HepG2 (cell line): ENCODE measurements around the gene FGD4. TPM values are rescaled to one million over a fixed set of nuclear protein-coding genes. Genes with fewer than 3 reads are reported as not detected.

Source experiments
- HMGA1 ChIP-seq: sonication (generic); formaldehyde crosslinking; conservative IDR thresholded peaks from 2 replicates; pipeline ENCODE4 v1.4.0; 2020; ENCODE audit warnings: missing genetic modification reagents
- KLF15 ChIP-seq: sonication (generic); formaldehyde crosslinking; IDR thresholded peaks from 2 replicates; pipeline ENCODE4 v1.8.1; 2023; ENCODE audit warnings: borderline replicate concordance, mild to moderate bottlenecking, inconsistent platforms, missing genetic modification reagents, mixed read lengths
- MEF2D ChIP-seq: sonication (generic); formaldehyde crosslinking; IDR thresholded peaks from 2 replicates; pipeline ENCODE4 v1.5.1; 2020; ENCODE audit warnings: mild to moderate bottlenecking, missing genetic modification reagents
- MIER2 ChIP-seq: IDR thresholded peaks from 2 replicates; pipeline ENCODE4 v1.6.1; 2016; ENCODE audit warnings: missing biosample characterization, missing genetic modification reagents
- MIER3 ChIP-seq: IDR thresholded peaks from 2 replicates; pipeline ENCODE4 v1.6.1; 2016; ENCODE audit warnings: missing compliant biosample characterization, borderline replicate concordance
- NFIC ChIP-seq: IDR thresholded peaks from 2 replicates; pipeline ENCODE4 v1.6.1; 2012; ENCODE audit warnings: mild to moderate bottlenecking, low read length, inconsistent platforms
- NKX3-1 ChIP-seq: sonication (generic); formaldehyde crosslinking; IDR thresholded peaks from 2 replicates; pipeline ENCODE4 v1.5.0; 2020; ENCODE audit warnings: missing genetic modification reagents
- TEAD3 ChIP-seq: optimal IDR thresholded peaks from 2 replicates; pipeline ENCODE3; 2016; ENCODE audit warnings: borderline replicate concordance
- ZNF331 ChIP-seq: sonication (generic); formaldehyde crosslinking; IDR thresholded peaks from 2 replicates; pipeline ENCODE4 v1.4.0; 2020; ENCODE audit warnings: missing genetic modification reagents
- ZNF768 ChIP-seq: sonication (generic); formaldehyde crosslinking; IDR thresholded peaks from 2 replicates; pipeline ENCODE4 v1.4.0; 2020; ENCODE audit warnings: missing genetic modification reagents
- ZNF883 ChIP-seq: sonication (generic); formaldehyde crosslinking; IDR thresholded peaks from 2 replicates; pipeline ENCODE4 v1.5.1; 2020; ENCODE audit warnings: mild to moderate bottlenecking, missing genetic modification reagents; ENCODE audit errors: not compliant biosample characterization
- ZSCAN21 ChIP-seq: sonication (generic); formaldehyde crosslinking; IDR thresholded peaks from 2 replicates; pipeline ENCODE4 v1.8.0; 2022; ENCODE audit warnings: mild to moderate bottlenecking, missing genetic modification reagents, moderate library complexity, borderline replicate concordance
- polyA plus RNA-seq, 8 experiments: library from polyadenylated mRNA; depleted of rRNA in 3 of 8; stranded (reverse) in 7 of 8; unstranded in 1 of 8; fragments of >200 nt; fragmentation: Illumina TruSeq in 4 of 8; extraction: Trizol in 4 of 8; gene quantifications; 2 replicates each; pipeline versions ENCODE4 v1.2.1 to v1.2.3, GENCODE V29; 2011 to 2016; ENCODE audit warnings: low read depth in 4 of 8, missing spikeins in 1 of 8, mixed read lengths in 1 of 8; ENCODE audit not compliant: insufficient read depth in 1 of 8
- total RNA-seq, 5 experiments: library from RNA; depleted of rRNA; stranded (reverse); fragments of >200 nt; fragmentation: Illumina TruSeq; extraction: Trizol; gene quantifications; 2 replicates each; pipeline ENCODE4 v1.2.3, GENCODE V29; 2016; ENCODE audit warnings: low read depth in 1 of 5
- TF ChIP-seq, protein P1 (sequence below): sonication (generic); IDR thresholded peaks from 2 replicates; pipeline ENCODE4 v1.6.1; 2016; ENCODE audit warnings: low read depth, borderline replicate concordance
- TF ChIP-seq, protein P2 (sequence below): sonication (generic); formaldehyde crosslinking; IDR thresholded peaks from 2 replicates; pipeline ENCODE4 v1.5.0; 2020; ENCODE audit warnings: mild to moderate bottlenecking, missing genetic modification reagents, borderline replicate concordance
- TF ChIP-seq, protein P3 (sequence below): sonication (generic); formaldehyde crosslinking; IDR thresholded peaks from 2 replicates; pipeline ENCODE4 v1.8.0; 2022; ENCODE audit warnings: mild to moderate bottlenecking, missing genetic modification reagents; ENCODE audit not compliant: insufficient replicate concordance
- TF ChIP-seq, protein P4 (sequence below): IDR thresholded peaks from 2 replicates; pipeline ENCODE4 v1.6.1; 2016; ENCODE audit warnings: missing biosample characterization, missing genetic modification reagents, low read depth
- TF ChIP-seq, protein P5 (sequence below): IDR thresholded peaks from 2 replicates; pipeline ENCODE4 v1.6.1; 2012; ENCODE audit warnings: inconsistent platforms
- TF ChIP-seq, protein P6 (sequence below): sonication (generic); formaldehyde crosslinking; IDR thresholded peaks from 2 replicates; pipeline ENCODE4 v1.5.1; 2020; ENCODE audit warnings: mild to moderate bottlenecking, missing genetic modification reagents, moderate library complexity

The FGD4 gene
- total and polyA plus RNA-seq, 2 of the 13 experiments (the other 11 are each of a cell fraction or from before 2014, with no cell fraction given) = 4.6 to 6.6 TPM

DNA sequence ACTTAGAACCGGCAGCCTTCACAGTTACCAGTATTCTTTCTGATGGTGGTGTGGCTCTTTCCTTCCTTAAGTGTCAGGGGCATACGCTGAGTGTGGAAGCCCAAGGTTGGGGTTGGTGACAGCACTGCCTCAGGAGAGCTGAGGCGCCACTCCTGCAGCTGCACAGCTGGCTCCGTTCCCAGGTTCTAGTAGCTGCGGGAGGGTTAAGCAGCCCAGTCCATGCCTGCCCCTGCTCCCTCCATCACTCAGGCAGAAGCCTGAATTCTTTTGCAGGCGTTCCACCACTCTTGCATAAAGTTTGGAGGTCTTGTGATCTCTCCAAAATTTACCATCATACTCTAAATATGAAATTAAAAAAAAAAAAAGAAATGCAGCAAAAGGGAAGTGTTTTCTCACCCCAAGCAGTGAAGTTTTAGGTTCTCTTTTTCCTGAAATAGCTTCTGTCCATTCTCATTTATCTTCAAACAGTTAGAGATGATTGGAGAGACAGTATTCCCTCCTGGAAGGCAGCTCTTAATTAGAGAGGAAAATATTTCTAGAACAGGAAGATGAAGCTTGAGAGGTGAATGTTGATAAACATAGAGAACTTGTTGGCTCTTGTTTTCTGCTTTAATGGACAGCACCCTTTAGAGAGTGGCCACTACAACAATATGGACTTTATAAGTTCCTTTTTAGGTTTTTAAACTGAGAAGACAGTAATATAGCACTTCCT lies 136.1 kb downstream of the FGD4 start (continued):
- TF ChIP-seq, protein P1, sequence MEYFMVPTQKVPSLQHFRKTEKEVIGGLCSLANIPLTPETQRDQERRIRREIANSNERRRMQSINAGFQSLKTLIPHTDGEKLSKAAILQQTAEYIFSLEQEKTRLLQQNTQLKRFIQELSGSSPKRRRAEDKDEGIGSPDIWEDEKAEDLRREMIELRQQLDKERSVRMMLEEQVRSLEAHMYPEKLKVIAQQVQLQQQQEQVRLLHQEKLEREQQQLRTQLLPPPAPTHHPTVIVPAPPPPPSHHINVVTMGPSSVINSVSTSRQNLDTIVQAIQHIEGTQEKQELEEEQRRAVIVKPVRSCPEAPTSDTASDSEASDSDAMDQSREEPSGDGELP = peak; percentile 81; the same call in 1 of the 2 replicates
- TF ChIP-seq, protein P2, sequence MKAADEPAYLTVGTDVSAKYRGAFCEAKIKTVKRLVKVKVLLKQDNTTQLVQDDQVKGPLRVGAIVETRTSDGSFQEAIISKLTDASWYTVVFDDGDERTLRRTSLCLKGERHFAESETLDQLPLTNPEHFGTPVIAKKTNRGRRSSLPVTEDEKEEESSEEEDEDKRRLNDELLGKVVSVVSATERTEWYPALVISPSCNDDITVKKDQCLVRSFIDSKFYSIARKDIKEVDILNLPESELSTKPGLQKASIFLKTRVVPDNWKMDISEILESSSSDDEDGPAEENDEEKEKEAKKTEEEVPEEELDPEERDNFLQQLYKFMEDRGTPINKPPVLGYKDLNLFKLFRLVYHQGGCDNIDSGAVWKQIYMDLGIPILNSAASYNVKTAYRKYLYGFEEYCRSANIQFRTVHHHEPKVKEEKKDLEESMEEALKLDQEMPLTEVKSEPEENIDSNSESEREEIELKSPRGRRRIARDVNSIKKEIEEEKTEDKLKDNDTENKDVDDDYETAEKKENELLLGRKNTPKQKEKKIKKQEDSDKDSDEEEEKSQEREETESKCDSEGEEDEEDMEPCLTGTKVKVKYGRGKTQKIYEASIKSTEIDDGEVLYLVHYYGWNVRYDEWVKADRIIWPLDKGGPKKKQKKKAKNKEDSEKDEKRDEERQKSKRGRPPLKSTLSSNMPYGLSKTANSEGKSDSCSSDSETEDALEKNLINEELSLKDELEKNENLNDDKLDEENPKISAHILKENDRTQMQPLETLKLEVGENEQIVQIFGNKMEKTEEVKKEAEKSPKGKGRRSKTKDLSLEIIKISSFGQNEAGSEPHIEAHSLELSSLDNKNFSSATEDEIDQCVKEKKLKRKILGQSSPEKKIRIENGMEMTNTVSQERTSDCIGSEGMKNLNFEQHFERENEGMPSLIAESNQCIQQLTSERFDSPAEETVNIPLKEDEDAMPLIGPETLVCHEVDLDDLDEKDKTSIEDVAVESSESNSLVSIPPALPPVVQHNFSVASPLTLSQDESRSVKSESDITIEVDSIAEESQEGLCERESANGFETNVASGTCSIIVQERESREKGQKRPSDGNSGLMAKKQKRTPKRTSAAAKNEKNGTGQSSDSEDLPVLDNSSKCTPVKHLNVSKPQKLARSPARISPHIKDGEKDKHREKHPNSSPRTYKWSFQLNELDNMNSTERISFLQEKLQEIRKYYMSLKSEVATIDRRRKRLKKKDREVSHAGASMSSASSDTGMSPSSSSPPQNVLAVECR (CRISPR knock-in tag) = peak; percentile 54; the same call in 1 of the 2 replicates
- TF ChIP-seq, protein P3, sequence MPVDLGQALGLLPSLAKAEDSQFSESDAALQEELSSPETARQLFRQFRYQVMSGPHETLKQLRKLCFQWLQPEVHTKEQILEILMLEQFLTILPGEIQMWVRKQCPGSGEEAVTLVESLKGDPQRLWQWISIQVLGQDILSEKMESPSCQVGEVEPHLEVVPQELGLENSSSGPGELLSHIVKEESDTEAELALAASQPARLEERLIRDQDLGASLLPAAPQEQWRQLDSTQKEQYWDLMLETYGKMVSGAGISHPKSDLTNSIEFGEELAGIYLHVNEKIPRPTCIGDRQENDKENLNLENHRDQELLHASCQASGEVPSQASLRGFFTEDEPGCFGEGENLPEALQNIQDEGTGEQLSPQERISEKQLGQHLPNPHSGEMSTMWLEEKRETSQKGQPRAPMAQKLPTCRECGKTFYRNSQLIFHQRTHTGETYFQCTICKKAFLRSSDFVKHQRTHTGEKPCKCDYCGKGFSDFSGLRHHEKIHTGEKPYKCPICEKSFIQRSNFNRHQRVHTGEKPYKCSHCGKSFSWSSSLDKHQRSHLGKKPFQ = no peak
- TF ChIP-seq, protein P4, sequence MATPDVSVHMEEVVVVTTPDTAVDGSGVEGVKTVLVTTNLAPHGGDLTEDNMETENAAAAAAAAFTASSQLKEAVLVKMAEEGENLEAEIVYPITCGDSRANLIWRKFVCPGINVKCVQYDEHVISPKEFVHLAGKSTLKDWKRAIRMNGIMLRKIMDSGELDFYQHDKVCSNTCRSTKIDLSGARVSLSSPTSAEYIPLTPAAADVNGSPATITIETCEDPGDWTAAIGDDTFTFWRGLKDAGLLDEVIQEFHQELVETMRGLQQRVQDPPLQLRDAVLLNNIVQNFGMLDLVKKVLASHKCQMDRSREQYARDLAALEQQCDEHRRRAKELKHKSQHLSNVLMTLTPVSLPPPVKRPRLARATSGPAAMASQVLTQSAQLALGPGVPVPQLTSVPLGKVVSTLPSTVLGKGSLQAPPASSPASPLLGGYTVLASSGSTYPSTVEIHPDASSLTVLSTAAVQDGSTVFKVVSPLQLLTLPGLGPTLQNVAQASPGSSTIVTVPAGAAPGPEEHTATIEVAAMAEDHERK = no peak
- no peak for TF ChIP-seq MEF2D (CRISPR knock-in tag)
- TF ChIP-seq KLF15 (CRISPR knock-in tag) = no peak
- peak; percentile 13 for TF ChIP-seq TEAD3 (CRISPR knock-in tag)
- no peak for TF ChIP-seq NKX3-1 (CRISPR knock-in tag)
- no peak for TF ChIP-seq ZSCAN21 (CRISPR knock-in tag)
- TF ChIP-seq MIER3 (CRISPR knock-in tag) = peak; percentile 29; the same call in 1 of the 2 replicates
- peak; percentile 72; the same call in 1 of the 2 replicates for TF ChIP-seq ZNF768 (CRISPR knock-in tag)
- no peak for TF ChIP-seq ZNF883 (CRISPR knock-in tag)
- 0 out of 2 replicates have a peak, but pooled peaks have one; percentile 4 for TF ChIP-seq NFIC
- TF ChIP-seq HMGA1 (CRISPR knock-in tag) = no peak
- TF ChIP-seq ZNF331 (CRISPR knock-in tag) = 0 out of 2 replicates have a peak, but pooled peaks have one; percentile 27
- TF ChIP-seq MIER2 (CRISPR knock-in tag) = no peak
- TF ChIP-seq, protein P5, sequence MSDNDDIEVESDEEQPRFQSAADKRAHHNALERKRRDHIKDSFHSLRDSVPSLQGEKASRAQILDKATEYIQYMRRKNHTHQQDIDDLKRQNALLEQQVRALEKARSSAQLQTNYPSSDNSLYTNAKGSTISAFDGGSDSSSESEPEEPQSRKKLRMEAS = peak; percentile 38; the same call in 1 of the 2 replicates
- TF ChIP-seq, protein P6, sequence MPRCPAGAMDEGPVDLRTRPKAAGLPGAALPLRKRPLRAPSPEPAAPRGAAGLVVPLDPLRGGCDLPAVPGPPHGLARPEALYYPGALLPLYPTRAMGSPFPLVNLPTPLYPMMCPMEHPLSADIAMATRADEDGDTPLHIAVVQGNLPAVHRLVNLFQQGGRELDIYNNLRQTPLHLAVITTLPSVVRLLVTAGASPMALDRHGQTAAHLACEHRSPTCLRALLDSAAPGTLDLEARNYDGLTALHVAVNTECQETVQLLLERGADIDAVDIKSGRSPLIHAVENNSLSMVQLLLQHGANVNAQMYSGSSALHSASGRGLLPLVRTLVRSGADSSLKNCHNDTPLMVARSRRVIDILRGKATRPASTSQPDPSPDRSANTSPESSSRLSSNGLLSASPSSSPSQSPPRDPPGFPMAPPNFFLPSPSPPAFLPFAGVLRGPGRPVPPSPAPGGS (CRISPR knock-in tag) = no peak
